GM20000 (cell line): Measurements from ENCODE around the gene CRHR2.

Experiments used
- DNase-seq: peaks from one replicate; pipeline ENCODE4 v3.0.0; 2012; ENCODE audit warnings: low spot score
- CTCF ChIP-seq: IDR thresholded peaks from 2 replicates; pipeline ENCODE4 v1.5.1; 2012; ENCODE audit warnings: mild to moderate bottlenecking, control low read depth; ENCODE audit errors: extremely low read depth, missing control alignments

CRHR2 gene

GRCh38 chr7:30649717-30650420 is 32.4 kb downstream of the CRHR2 start:
- TF ChIP-seq CTCF: no peak
- DNase-seq: no peak

GRCh38 chr7:30648744-30649540 is 33.3 kb downstream of the CRHR2 start:
- no peak for DNase-seq
- no peak for TF ChIP-seq CTCF

GRCh38 chr7:30647589-30648364 is 34.5 kb downstream of the CRHR2 start:
- no peak for DNase-seq

GRCh38 chr7:30646154-30646553 is 36.1 kb downstream of the CRHR2 start:
- DNase-seq: no peak
- TF ChIP-seq CTCF: no peak

More at GRCh38 chr7:30647589-30648364, 34.5 kb downstream of the CRHR2 start:
- TF ChIP-seq CTCF: no peak

GRCh38 chr7:30645661-30646060 is 36.6 kb downstream of the CRHR2 start:
- TF ChIP-seq CTCF: no peak
- no peak for DNase-seq

- no peak for TF ChIP-seq CTCF
- DNase-seq: no peak
Observed at GRCh38 chr7:30644286-30644955, 37.8 kb downstream of the CRHR2 start.
